K562 (cell line): ENCODE results near the gene RNF214. TPM values are rescaled to one million over a fixed set of nuclear protein-coding genes. Genes with fewer than 3 reads are reported as not detected.

Experiments used
- BACH1 ChIP-seq: fragments of 200-800 bp; sonication (Bioruptor generic); IDR thresholded peaks from 2 replicates; pipeline ENCODE4 v1.6.1; 2016; ENCODE audit warnings: missing genetic modification characterization, missing compliant biosample characterization
- CBFB ChIP-seq: sonication (generic); formaldehyde crosslinking; IDR thresholded peaks from 2 replicates; pipeline ENCODE4 v1.4.0; 2020; ENCODE audit warnings: mild to moderate bottlenecking, missing genetic modification reagents
- DMBX1 ChIP-seq: fragments of 250-450 bp; sonication (Bioruptor Pico); IDR thresholded peaks from 2 replicates; pipeline ENCODE4 v1.8.0; 2022; ENCODE audit warnings: inconsistent platforms, mild to moderate bottlenecking, moderate library complexity, borderline replicate concordance
- ESRRA ChIP-seq: fragments of 450-650 bp; IDR thresholded peaks from 2 replicates; pipeline ENCODE4 v1.6.1; 2014; ENCODE audit warnings: low read depth, mild to moderate bottlenecking, moderate library complexity, borderline replicate concordance
- HMGXB4 ChIP-seq: sonication (generic); formaldehyde crosslinking; IDR thresholded peaks from 2 replicates; pipeline ENCODE4 v1.8.1; 2023; ENCODE audit warnings: mild to moderate bottlenecking, missing genetic modification reagents
- KLF13 ChIP-seq: fragments of 450-650 bp; IDR thresholded peaks from 2 replicates; pipeline ENCODE4 v1.6.1; 2016; ENCODE audit warnings: missing genetic modification characterization, low read depth, mild to moderate bottlenecking, missing compliant biosample characterization, moderate library complexity, borderline replicate concordance
- L3MBTL2 ChIP-seq: fragments of 450-650 bp; IDR thresholded peaks from 2 replicates; pipeline ENCODE4 v1.6.1; 2016; ENCODE audit warnings: mild to moderate bottlenecking, moderate library complexity
- MCM2 ChIP-seq: fragments of 450-650 bp; IDR thresholded peaks from 2 replicates; pipeline ENCODE4 v1.6.1; 2017; ENCODE audit warnings: low read depth, mild to moderate bottlenecking
- NFIX ChIP-seq: fragments of 250-450 bp; sonication (Bioruptor Pico); IDR thresholded peaks from 2 replicates; pipeline ENCODE4 v1.4.0; 2020; ENCODE audit warnings: low read depth, mild to moderate bottlenecking, moderate library complexity
- RBM14 ChIP-seq: fragments of 200-400 bp; formaldehyde crosslinking; IDR thresholded peaks from 2 replicates; pipeline ENCODE4 v1.6.1; 2018; ENCODE audit warnings: low read depth, mild to moderate bottlenecking, low read length, moderate library complexity, borderline replicate concordance; ENCODE audit not compliant: insufficient read depth
- TRIM28 ChIP-seq: fragments of 450-650 bp; IDR thresholded peaks from 2 replicates; pipeline ENCODE4 v1.6.1; 2017
- ZBTB2 ChIP-seq: fragments of 450-650 bp; IDR thresholded peaks from 2 replicates; pipeline ENCODE4 v1.6.1; 2016; ENCODE audit warnings: antibody characterized with exemption
- ZNF146 ChIP-seq: IDR thresholded peaks from one replicate; pipeline ENCODE4 v1.6.1; 2018; ENCODE audit warnings: missing compliant biosample characterization; ENCODE audit not compliant: unreplicated experiment
- ZNF184 ChIP-seq: sonication (generic); formaldehyde crosslinking; IDR thresholded peaks from 2 replicates; pipeline ENCODE4 v1.5.0; 2020; ENCODE audit warnings: missing genetic modification reagents
- ZNF780A ChIP-seq: fragments of 250-450 bp; sonication (Bioruptor Pico); IDR thresholded peaks from 2 replicates; pipeline ENCODE4 v1.5.0; 2021; ENCODE audit warnings: mild to moderate bottlenecking
- ZSCAN29 ChIP-seq: fragments of 450-650 bp; IDR thresholded peaks from 2 replicates; pipeline ENCODE4 v1.6.1; 2017
- polyA plus RNA-seq, 8 experiments: library from polyadenylated mRNA; depleted of rRNA in 4 of 8; stranded (reverse) in 5 of 8; unstranded in 3 of 8; fragments of >200 nt; fragmentation: Nextera tagmentation in 2 of 8; fragmentation: Illumina TruSeq in 1 of 8; extraction: Ambion mirVana in 2 of 8; extraction: Trizol in 1 of 8; gene quantifications; 2 replicates each; pipeline versions ENCODE4 v1.2.1 to v1.2.3, GENCODE V29; 2011 to 2014; ENCODE audit warnings: inconsistent platforms in 1 of 8, missing spikeins in 1 of 8
- total RNA-seq, 7 experiments: library from RNA; depleted of rRNA in 6 of 7; stranded (reverse); fragments of >200 nt in 6 of 7; fragmentation: Illumina TruSeq in 2 of 7; extraction: Trizol in 2 of 7; gene quantifications; 2 replicates each; pipeline versions ENCODE4 v1.2.1 to v1.2.3, GENCODE V29; 2011 to 2021; ENCODE audit warnings: low replicate concordance in 1 of 7
- TF ChIP-seq, protein P1 (sequence below): sonication (generic); formaldehyde crosslinking; IDR thresholded peaks from 2 replicates; pipeline ENCODE4 v1.8.0; 2022; ENCODE audit warnings: mild to moderate bottlenecking, missing genetic modification reagents, borderline replicate concordance
- TF ChIP-seq, protein P2 (sequence below): fragments of 450-650 bp; IDR thresholded peaks from 2 replicates; pipeline ENCODE4 v1.7.0; 2016; ENCODE audit warnings: borderline replicate concordance
- TF ChIP-seq, protein P3 (sequence below): IDR thresholded peaks from 3 replicates; pipeline ENCODE4 v1.6.1; 2011; ENCODE audit warnings: borderline replicate concordance, mild to moderate bottlenecking; ENCODE audit not compliant: insufficient read length, insufficient read depth

RNF214 gene
- total and polyA plus RNA-seq, 9 of the 15 experiments (the other 6 are each of a cell fraction or from before 2014, with no cell fraction given) = 6.6 to 24.8 (median 11.9) TPM

DNA sequence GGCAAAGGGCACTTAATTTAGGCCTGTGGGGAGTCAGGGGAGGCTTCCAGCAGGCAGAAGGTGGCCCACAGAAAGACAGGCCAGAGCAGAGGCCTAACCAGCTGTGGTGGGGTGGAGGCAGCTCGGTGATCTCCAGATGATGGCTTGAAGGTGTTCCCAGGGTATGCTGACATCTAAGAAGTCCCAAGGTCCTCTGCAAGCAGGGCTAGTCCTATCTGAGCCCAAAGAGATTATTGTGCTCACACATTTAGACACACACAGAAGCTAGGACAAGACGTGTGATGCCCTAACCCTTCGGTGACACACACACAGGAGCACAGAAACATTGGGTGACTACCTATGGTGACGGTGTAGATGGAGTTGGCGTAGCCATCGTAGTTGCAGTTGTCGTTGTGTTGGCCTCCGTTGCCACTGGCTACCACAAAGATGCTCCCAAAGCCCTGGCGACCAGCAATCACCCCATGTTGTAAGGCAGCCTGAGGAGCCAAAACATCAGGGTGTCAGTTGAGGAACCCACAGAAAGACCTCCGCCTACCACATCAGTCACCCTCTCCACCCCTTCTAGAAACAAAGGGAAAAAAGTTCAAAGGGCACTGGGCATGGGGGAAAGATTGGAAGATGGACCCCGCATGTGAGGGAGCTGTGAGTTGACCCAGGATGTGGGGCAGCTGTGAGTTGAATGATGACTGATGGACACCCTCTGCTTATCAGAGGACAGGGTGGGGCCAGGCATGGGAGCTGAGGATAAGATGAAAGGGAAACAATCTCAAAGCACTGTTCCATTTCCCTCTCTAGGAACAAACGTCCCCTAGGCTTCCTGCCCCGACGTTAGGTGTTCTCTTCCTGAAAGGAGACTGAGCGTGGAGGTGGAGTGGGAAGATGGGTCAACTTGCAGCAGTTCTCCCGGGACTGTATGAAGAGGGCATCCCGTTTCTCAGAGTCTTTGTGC lies 8.5 kb upstream of the RNF214 start (continued):
- TF ChIP-seq, protein P1, sequence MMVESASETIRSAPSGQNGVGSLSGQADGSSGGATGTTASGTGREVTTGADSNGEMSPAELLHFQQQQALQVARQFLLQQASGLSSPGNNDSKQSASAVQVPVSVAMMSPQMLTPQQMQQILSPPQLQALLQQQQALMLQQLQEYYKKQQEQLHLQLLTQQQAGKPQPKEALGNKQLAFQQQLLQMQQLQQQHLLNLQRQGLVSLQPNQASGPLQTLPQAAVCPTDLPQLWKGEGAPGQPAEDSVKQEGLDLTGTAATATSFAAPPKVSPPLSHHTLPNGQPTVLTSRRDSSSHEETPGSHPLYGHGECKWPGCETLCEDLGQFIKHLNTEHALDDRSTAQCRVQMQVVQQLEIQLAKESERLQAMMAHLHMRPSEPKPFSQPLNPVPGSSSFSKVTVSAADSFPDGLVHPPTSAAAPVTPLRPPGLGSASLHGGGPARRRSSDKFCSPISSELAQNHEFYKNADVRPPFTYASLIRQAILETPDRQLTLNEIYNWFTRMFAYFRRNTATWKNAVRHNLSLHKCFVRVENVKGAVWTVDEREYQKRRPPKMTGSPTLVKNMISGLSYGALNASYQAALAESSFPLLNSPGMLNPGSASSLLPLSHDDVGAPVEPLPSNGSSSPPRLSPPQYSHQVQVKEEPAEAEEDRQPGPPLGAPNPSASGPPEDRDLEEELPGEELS (CRISPR knock-in tag) = no peak
- no peak for TF ChIP-seq TRIM28
- TF ChIP-seq ZSCAN29 = no peak
- TF ChIP-seq, protein P2, sequence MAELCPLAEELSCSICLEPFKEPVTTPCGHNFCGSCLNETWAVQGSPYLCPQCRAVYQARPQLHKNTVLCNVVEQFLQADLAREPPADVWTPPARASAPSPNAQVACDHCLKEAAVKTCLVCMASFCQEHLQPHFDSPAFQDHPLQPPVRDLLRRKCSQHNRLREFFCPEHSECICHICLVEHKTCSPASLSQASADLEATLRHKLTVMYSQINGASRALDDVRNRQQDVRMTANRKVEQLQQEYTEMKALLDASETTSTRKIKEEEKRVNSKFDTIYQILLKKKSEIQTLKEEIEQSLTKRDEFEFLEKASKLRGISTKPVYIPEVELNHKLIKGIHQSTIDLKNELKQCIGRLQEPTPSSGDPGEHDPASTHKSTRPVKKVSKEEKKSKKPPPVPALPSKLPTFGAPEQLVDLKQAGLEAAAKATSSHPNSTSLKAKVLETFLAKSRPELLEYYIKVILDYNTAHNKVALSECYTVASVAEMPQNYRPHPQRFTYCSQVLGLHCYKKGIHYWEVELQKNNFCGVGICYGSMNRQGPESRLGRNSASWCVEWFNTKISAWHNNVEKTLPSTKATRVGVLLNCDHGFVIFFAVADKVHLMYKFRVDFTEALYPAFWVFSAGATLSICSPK = no peak
- TF ChIP-seq DMBX1 (CRISPR knock-in tag) = peak; percentile 69
- TF ChIP-seq, protein P3, sequence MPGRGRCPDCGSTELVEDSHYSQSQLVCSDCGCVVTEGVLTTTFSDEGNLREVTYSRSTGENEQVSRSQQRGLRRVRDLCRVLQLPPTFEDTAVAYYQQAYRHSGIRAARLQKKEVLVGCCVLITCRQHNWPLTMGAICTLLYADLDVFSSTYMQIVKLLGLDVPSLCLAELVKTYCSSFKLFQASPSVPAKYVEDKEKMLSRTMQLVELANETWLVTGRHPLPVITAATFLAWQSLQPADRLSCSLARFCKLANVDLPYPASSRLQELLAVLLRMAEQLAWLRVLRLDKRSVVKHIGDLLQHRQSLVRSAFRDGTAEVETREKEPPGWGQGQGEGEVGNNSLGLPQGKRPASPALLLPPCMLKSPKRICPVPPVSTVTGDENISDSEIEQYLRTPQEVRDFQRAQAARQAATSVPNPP = no peak
- TF ChIP-seq BACH1 (tag) = no peak
- TF ChIP-seq CBFB (CRISPR knock-in tag) = no peak
- no peak for TF ChIP-seq ZNF780A (CRISPR knock-in tag)
- peak; percentile 62; the same call in 1 of the 2 replicates for TF ChIP-seq ZBTB2
- no peak for TF ChIP-seq ZNF146
- no peak for TF ChIP-seq NFIX (CRISPR knock-in tag)
- no peak for TF ChIP-seq HMGXB4 (CRISPR knock-in tag)
- no peak; the same call in 1 of the 2 replicates for TF ChIP-seq L3MBTL2
- no peak for TF ChIP-seq RBM14
- no peak for TF ChIP-seq ZNF184 (CRISPR knock-in tag)
- no peak for TF ChIP-seq MCM2
- TF ChIP-seq ESRRA = no peak
- TF ChIP-seq KLF13 (tag) = no peak
